DOHH2 (cell line): Measurements from ENCODE around the gene MYO9A.

Source experiments
- H3F3A ChIP-seq: fragments of 200-600 bp; sonication (generic), shearing (Covaris generic); 2 replicates; pipeline ENCODE4 v1.6.0; 2016; ENCODE audit warnings: antibody characterized with exemption, mild to moderate bottlenecking; ENCODE audit not compliant: control insufficient read depth, insufficient read depth
- H3K27ac ChIP-seq: fragments of 200-600 bp; sonication (generic); 2 replicates; pipeline ENCODE4 v1.5.1; 2014; ENCODE audit warnings: low read depth, mild to moderate bottlenecking, low read length, moderate library complexity
- H3K27me3 ChIP-seq: fragments of 200-600 bp; sonication (generic); 2 replicates; pipeline ENCODE4 v1.6.1; 2014; ENCODE audit warnings: mild to moderate bottlenecking, low read length, mixed read lengths; ENCODE audit not compliant: control insufficient read depth
- H3K36me3 ChIP-seq: fragments of 200-600 bp; sonication (generic); 2 replicates; pipeline ENCODE4 v1.6.1; 2014; ENCODE audit warnings: mild to moderate bottlenecking, low read length, moderate library complexity, mixed read lengths; ENCODE audit not compliant: control insufficient read depth
- H3K4me1 ChIP-seq: fragments of 200-600 bp; sonication (generic); 2 replicates; pipeline ENCODE4 v1.6.1; 2014; ENCODE audit warnings: mild to moderate bottlenecking, low read length, mixed read lengths; ENCODE audit not compliant: control insufficient read depth
- H3K4me2 ChIP-seq: fragments of 200-600 bp; sonication (generic); 2 replicates; pipeline ENCODE4 v1.6.0; 2014; ENCODE audit warnings: mild to moderate bottlenecking, low read length, moderate library complexity
- H3K4me3 ChIP-seq: fragments of 200-600 bp; sonication (generic); 2 replicates; pipeline ENCODE4 v1.5.1; 2014; ENCODE audit warnings: mild to moderate bottlenecking, low read length, mixed read lengths
- H3K79me2 ChIP-seq: fragments of 200-600 bp; sonication (generic); 2 replicates; pipeline ENCODE4 v1.6.1; 2014; ENCODE audit warnings: mild to moderate bottlenecking, low read length, mixed read lengths; ENCODE audit not compliant: control insufficient read depth
- H3K9me2 ChIP-seq: fragments of 200-600 bp; sonication (generic); replicated peaks from 2 replicates; pipeline ENCODE4 v1.6.1; 2014; ENCODE audit warnings: mild to moderate bottlenecking, low read length, mixed read lengths; ENCODE audit not compliant: control insufficient read depth
- H3K9me3 ChIP-seq: fragments of 200-600 bp; sonication (generic); 2 replicates; pipeline ENCODE4 v1.6.1; 2014; ENCODE audit warnings: antibody characterized with exemption, low read length, mixed read lengths; ENCODE audit not compliant: control insufficient read depth, insufficient read depth
- H4K20me1 ChIP-seq: fragments of 200-600 bp; sonication (generic); 2 replicates; pipeline ENCODE4 v1.6.0; 2014; ENCODE audit warnings: low read depth, mild to moderate bottlenecking, antibody characterized with exemption, low read length, moderate library complexity; ENCODE audit not compliant: control insufficient read depth, insufficient read depth
- CTCF ChIP-seq: fragments of 200-600 bp; sonication (generic); IDR thresholded peaks from one replicate; pipeline ENCODE4 v1.5.1; 2014; ENCODE audit warnings: antibody characterized with exemption, mild to moderate bottlenecking, low read depth, low read length; ENCODE audit not compliant: poor library complexity, severe bottlenecking
- EZH2phosphoT487 ChIP-seq: fragments of 200-600 bp; sonication (generic); IDR thresholded peaks from 2 replicates; pipeline ENCODE4 v1.6.1; 2017; ENCODE audit warnings: borderline replicate concordance, mild to moderate bottlenecking, antibody characterized with exemption, low read length, moderate library complexity, mixed read lengths

The MYO9A gene

GRCh38 chr15:71815301-71815700 lies 302.6 kb downstream of the MYO9A start:
- Histone ChIP-seq H3K27ac (no peak overlapping the region), H4K20me1 (no peaks in the 10 kb centered on the region), H3K36me3 (no peaks in the 10 kb centered on the region), H3F3A (no peaks in the 10 kb centered on the region), H3K9me2 (no peaks in the 10 kb centered on the region), H3K9me3 (no peaks in the 10 kb centered on the region), H3K4me3 (no peak overlapping the region), H3K27me3 (no peaks in the 10 kb centered on the region), H3K4me2 (no peak overlapping the region), H3K79me2 (no peaks in the 10 kb centered on the region), H3K4me1 (no peaks in the 10 kb centered on the region)
- no peak for TF ChIP-seq EZH2phosphoT487
- no peak for TF ChIP-seq CTCF

GRCh38 chr15:71813723-71814470 lies 304.1 kb downstream of the MYO9A start:
- H3K79me2 ChIP-seq: no peaks in the 10 kb centered on the region
- H3K4me3 ChIP-seq: no peak overlapping the region
- no peaks in the 10 kb centered on the region for H3K9me2 ChIP-seq
- H3K4me1 ChIP-seq: no peaks in the 10 kb centered on the region
- no peaks in the 10 kb centered on the region for H4K20me1 ChIP-seq
- no peaks in the 10 kb centered on the region for H3K27me3 ChIP-seq
- H3F3A ChIP-seq: no peaks in the 10 kb centered on the region
- H3K4me2 ChIP-seq: no peak overlapping the region
- no peak for TF ChIP-seq CTCF
- no peak for TF ChIP-seq EZH2phosphoT487
- no peak overlapping the region for H3K27ac ChIP-seq
- H3K9me3 ChIP-seq: no peaks in the 10 kb centered on the region
- H3K36me3 ChIP-seq: no peaks in the 10 kb centered on the region

GRCh38 chr15:71812966-71813722 lies 304.8 kb downstream of the MYO9A start:
- Histone ChIP-seq H3K9me3 (no peaks in the 10 kb centered on the region), H3K27ac (no peak overlapping the region), H3K4me2 (no peak overlapping the region), H4K20me1 (no peaks in the 10 kb centered on the region), H3K4me1 (no peaks in the 10 kb centered on the region), H3K9me2 (no peaks in the 10 kb centered on the region), H3K27me3 (no peaks in the 10 kb centered on the region), H3K4me3 (no peak overlapping the region), H3K36me3 (no peaks in the 10 kb centered on the region), H3F3A (no peaks in the 10 kb centered on the region), H3K79me2 (no peaks in the 10 kb centered on the region)
- TF ChIP-seq CTCF: no peak
- TF ChIP-seq EZH2phosphoT487: no peak
